ENCODE results near the gene LSS.
"Not testable (repeated sequence)": the region's sequence is repeated elsewhere in the genome, so short reads cannot be mapped to it uniquely, and the experiment has no call there.

LSS gene

GRCh38 chr21:46202592-46203202 lies 25.9 kb downstream of the LSS start:
- DNase-seq = no peak

DNA sequence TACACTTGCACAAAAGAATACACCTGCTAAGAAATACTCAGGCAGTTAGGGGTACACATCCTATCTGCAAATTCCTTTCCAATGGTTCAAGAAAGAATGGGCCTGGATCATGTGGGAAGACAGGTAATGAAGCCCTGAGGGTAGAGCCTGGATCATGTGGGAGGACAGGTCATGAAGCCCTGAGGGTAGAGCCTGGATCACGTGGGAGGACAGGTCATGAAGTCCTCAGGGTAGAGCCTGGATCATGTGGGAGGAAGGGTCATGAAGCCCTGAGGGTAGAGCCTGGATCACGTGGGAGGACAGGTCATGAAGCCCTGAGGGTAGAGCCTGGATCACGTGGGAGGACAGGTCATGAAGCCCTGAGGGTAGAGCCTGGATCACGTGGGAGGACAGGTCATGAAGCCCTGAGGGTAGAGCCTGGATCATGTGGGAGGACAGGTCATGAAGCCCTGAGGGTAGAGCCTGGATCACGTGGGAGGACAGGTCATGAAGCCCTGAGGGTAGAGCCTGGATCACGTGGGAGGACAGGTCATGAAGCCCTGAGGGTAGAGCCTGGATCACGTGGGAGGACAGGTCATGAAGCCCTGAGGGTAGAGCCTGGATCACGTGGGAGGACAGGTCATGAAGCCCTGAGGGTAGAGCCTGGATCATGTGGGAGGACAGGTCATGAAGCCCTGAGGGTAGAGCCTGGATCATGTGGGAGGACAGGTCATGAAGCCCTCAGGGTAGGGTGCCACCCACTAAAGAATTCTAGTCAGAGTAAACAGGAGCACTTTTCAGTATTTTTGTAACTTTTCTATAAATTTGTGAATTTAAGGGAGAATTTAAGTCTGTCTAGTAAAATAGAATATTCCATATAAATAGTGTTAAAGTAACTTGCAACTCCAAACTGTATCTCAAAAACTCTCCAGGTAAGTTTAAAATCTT lies 27.4 kb downstream of the LSS start:
- DNase-seq = not testable (repeated sequence)

DNA sequence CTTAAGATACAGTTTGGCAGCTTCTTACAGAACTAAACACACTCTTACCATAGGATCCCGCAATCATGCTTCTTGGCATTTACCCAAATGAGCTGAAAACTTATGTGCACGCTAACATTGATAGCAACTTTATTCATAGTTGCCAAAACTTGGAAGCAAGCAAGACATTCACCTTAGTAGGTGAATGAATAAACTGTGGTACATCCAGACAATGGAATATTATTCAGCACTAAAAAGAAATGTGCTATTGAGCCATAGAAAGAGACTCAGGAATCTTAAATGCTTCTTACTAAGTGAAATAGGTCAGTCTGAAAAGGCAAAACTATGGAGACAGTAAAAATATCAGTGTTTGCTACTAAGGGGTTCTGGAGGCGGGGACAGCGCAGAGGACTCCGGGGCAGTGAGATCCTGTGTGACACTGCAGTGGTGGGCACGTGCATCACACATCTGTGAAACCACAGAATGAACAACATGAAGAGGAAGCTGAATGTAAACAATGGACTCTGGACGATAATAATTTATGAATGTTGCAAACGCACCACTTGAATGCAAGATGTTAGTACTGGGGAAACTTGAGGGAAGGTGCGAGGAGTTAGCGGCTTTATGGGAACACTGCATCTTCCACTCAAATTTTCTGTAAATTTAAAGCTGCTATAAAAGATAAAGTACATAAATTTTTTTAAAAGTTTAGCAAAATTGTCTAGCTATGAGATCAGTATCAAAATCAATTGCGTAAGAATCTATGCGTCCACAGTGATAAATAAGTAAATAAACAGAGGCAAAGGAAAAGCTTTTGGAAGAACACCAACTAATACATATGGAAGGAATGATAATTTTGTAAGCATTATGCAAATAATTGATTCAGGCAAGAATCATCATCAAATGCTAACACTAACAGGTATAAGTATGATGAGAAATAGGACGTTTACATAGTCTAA lies 28.9 kb downstream of the LSS start:
- no peak for DNase-seq

DNA sequence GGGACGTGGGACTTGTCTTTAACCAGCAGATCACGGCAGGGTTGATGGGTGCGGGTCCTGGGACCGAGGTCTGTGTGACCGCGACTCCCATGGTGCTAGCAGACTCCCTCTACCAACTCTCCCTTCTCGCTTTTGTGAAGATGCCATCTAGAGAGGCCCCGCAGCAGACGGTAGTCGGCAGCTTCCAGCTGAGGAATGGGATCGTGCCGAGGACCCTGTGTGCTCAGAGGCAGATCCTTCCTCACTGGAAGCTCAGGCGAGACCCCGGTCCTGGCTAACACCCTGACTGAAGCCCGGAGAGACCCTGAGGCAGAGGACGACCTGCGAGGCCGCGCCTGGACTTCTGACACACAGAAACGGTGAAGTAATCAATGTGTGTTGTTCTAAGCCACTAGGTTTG lies 31.8 kb downstream of the LSS start:
- no peak for DNase-seq

GRCh38 chr21:46195595-46196195 lies 32.9 kb downstream of the LSS start:
- no peak for DNase-seq

- DNase-seq = no peak
These were observed 33.9 kb downstream of the LSS start for GRCh38 chr21:46194374-46195334.

GRCh38 chr21:46193829-46194373 lies 34.7 kb downstream of the LSS start:
- DNase-seq = no peak

- no peak for DNase-seq
These were observed 36.6 kb downstream of the LSS start for GRCh38 chr21:46191686-46192575.

DNA sequence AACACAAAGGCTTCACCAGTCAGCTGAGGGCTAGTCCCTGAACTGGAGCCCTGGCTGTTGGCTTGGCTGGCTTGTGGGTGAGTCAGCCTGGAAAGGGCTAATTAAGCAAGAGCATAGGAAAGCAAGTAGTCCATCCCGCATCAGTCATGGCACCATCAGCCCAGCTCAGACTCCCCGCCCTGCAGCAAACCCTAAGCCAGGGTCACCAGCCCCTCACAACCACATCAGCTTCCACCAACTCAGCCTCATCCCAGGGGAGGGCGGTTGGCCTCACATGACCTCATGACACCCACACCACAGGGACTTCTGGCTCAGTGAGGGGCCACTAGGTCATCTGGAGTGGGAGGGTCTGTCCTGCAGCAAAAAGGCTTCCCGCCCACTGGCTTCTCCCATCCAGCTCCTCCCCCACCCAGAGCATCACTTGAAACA lies 37.3 kb downstream of the LSS start:
- no peak for DNase-seq

DNA sequence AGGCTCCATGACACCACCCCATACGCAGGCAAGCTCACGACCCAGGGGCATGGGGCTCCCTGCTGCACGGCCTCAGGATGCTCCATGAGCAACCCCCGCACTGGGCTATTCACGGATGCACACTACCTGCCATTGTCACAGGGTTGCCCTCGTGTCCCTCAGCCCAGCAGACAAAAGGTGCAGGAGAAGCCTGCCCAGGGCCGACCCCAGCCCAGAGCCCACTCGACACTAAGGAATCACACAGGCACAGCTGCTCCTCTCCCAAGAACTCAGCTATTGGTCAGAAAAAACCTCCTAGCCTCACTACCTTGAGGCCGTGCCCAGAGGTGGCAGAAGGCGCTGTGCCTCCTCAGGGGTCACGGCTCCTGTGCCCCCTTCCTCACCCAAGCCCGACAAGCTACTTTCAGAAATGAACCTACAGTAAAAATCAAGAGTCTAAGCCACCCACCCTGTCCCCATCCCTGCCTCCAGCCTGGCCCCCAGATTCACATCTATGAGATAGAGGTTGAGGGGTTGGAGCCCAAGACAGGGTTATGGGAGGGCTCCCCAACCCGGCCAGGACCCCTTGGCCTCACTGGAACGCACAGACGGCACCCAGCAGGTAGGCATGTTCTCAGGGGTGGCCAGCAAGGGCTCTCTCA lies 38.0 kb downstream of the LSS start:
- DNase-seq = no peak

DNA sequence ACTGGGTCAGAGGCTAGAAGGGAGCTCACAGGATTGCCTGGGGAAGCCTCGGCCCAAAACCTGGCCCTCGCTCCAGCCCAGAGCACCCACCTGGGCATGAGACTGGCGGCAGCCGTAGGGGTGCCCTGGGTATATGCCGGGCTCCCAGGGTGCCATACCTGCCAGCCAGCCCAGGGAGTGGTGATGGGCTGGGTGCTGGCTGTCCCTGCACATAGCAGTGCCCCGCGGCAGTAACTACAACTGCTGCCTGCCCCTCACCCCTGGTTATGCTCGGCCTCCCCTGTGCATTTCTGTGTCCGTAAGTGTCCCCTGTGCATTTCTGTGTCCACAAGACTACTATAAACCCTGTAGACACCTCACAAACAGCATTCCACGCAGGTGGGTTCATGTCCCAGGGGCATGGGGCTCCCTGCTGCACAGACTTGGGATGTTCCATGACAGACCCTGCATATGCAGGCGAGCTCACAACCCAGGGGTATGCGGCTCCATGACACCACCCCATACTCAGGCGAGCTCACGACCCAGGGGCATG lies 38.5 kb downstream of the LSS start:
- DNase-seq = no peak

GRCh38 chr21:46189213-46189958 lies 39.2 kb downstream of the LSS start:
- no peak for DNase-seq

DNA sequence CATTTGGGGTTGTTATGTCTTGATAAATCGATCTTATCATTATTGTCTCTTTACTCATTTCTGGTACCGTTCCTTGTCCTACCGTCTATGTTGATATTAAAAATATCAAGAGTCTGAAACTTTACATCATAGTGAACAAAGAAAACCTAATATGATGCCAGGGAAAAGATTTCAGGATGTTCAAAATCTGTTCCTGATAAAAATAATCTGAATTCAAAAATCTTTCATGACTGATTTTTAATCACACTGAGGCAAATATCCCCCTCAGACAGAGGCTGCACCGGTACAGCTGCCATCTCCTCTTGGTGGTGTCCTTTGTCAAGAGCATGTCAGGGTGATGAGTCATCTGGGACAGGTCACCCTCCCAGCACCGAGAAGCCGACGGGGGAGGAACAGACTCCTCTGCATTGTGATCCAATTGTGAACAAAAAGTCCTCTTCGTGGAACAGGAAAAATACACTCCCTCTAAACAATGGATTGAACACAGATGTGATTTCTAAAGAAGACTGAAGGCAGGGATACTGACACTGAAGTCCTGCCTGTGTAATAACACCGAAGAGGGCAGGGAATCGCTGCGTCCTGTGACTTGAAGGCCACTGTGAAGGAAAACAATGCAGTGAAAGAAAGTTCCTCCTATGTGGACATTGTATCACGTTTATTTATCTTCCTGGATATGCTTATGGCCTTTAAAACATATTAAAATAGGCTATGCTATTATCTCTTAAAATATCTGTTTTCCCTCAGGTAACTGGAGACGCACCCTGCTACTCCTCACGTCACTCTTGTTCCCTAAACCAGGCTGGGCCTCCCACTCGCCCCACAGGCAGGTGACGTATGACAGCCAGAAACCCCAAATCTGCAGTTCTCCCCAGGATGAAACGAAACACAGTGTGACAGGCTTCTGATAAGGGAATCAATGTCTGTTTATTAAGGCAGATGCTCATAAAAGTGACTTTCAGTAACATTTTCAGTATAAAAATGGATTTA lies 40.1 kb downstream of the LSS start:
- DNase-seq = no peak

DNA sequence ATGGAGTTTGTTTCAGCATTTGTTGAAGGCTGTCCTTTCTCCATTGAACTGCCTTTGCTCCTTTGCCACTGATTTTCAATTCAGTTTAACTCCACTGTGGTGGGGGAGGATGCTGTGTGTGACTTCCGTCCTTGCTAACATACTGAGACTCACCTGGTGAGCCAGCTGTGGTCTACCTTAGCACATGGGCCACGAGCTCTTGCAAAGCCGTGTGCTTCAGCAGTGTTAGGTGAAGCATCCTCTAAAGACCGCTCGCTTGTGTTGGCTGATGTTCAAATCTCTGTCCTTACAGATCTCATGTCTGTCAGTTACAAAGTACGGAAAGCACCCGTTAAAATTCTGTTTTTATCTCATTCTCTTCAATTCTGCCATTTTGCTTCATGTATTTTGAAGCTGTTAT lies 40.8 kb downstream of the LSS start:
- DNase-seq = no peak

- no peak for DNase-seq
These were observed 41.3 kb downstream of the LSS start for GRCh38 chr21:46187261-46187660.

GRCh38 chr21:46185716-46186115 lies 42.9 kb downstream of the LSS start:
- DNase-seq = no peak

All from NCI-H69 (cell line).